Endothelial cell of umbilical vein (primary cell): ENCODE data around the gene ADGRE3. TPM values are rescaled to one million over a fixed set of nuclear protein-coding genes. Genes with fewer than 3 reads are reported as not detected.

Source experiments
- BruUV-seq: library from RNA; stranded (reverse); fragments of 400-500 nt; replicated peaks from 2 replicates; lab custom pipeline; 2021; lab: Mats Ljungman, UMichigan
- CTCF ChIA-PET: fragments of 300-600, 350-600 bp; sonication (Branson Sonifier 250); formaldehyde crosslinking; loops from one replicate; lab custom pipeline; 2021; ENCODE audit warnings: antibody characterized with exemption, inconsistent platforms; lab: Charles Lee
- POLR2A ChIA-PET: fragments of 300-600, 350-600 bp; sonication (Branson Sonifier 250); formaldehyde crosslinking; loops from one replicate; lab custom pipeline; 2021; ENCODE audit warnings: antibody characterized with exemption, inconsistent platforms; lab: Charles Lee
- DNase-seq: peaks from one replicate; pipeline ENCODE4 v3.0.0-alpha.2; 2011; ENCODE audit warnings: low read depth, low spot score
- FAIRE-seq: peaks from 2 replicates; lab custom pipeline; 2011; peaks lifted over from hg19 to GRCh38; lab: Jason Lieb, UNC
- H2AFZ ChIP-seq: 2 replicates; pipeline ENCODE4 v1.6.0; 2012; ENCODE audit warnings: low read depth, low read length, control low read depth, inconsistent platforms
- H3K27ac ChIP-seq: 2 replicates; pipeline ENCODE4 v1.5.1; 2011; ENCODE audit warnings: low read depth, mild to moderate bottlenecking, control low read depth, low read length, moderate library complexity; ENCODE audit not compliant: insufficient read depth
- H3K27me3 ChIP-seq, 2 experiments: 2 replicates each; pipeline versions ENCODE4 v1.6.0 to v1.6.1; 2011; ENCODE audit warnings: low read length in 2 of 2, mixed read lengths in 1 of 2; ENCODE audit not compliant: control insufficient read depth in 2 of 2, insufficient read depth in 2 of 2
- H3K36me3 ChIP-seq, 2 experiments: 2 replicates in 1 of 2; 3 replicates in 1 of 2; pipeline ENCODE4 v1.5.1; 2011; ENCODE audit warnings: low read length in 2 of 2, mild to moderate bottlenecking in 1 of 2, moderate library complexity in 1 of 2; ENCODE audit not compliant: control insufficient read depth in 2 of 2, insufficient read depth in 2 of 2; ENCODE audit errors: extremely low read depth in 1 of 2
- H3K4me1 ChIP-seq: 3 replicates; pipeline ENCODE4 v1.5.1; 2011; ENCODE audit warnings: mild to moderate bottlenecking, low read length; ENCODE audit not compliant: control insufficient read depth, insufficient read depth; ENCODE audit errors: extremely low read depth
- H3K4me2 ChIP-seq: 2 replicates; pipeline ENCODE4 v1.6.1; 2011; ENCODE audit warnings: low read length, control low read depth, mixed read lengths; ENCODE audit not compliant: insufficient read depth
- H3K4me3 ChIP-seq, 3 experiments: fragments of 200-600 bp in 1 of 3; sonication (generic), shearing (Covaris generic) in 1 of 3; replicated peaks in 1 of 3; 2 replicates each; pipeline ENCODE4 v1.5.1; 2011 to 2016; ENCODE audit warnings: control low read depth in 3 of 3, low read length in 3 of 3, mild to moderate bottlenecking in 2 of 3, inconsistent platforms in 1 of 3, low read depth in 1 of 3, moderate library complexity in 1 of 3; ENCODE audit not compliant: insufficient read depth in 1 of 3
- H3K79me2 ChIP-seq: 2 replicates; pipeline ENCODE4 v1.6.0; 2012; ENCODE audit warnings: low read length, inconsistent platforms; ENCODE audit not compliant: control insufficient read depth, insufficient read depth
- H3K9ac ChIP-seq: replicated peaks from 2 replicates; pipeline ENCODE3; 2011; ENCODE audit warnings: low read length, control low read depth; ENCODE audit not compliant: insufficient read depth; ENCODE audit errors: extremely low read depth
- H3K9me1 ChIP-seq: replicated peaks from 3 replicates; pipeline ENCODE4 v1.6.0; 2011; ENCODE audit warnings: mild to moderate bottlenecking, low read length; ENCODE audit not compliant: control insufficient read depth, insufficient read depth; ENCODE audit errors: extremely low read depth
- H3K9me3 ChIP-seq: replicated peaks from 2 replicates; pipeline ENCODE4 v1.5.1; 2012; ENCODE audit warnings: low read length, inconsistent platforms; ENCODE audit not compliant: control insufficient read depth, insufficient read depth
- H4K20me1 ChIP-seq: replicated peaks from 2 replicates; pipeline ENCODE3; 2011; ENCODE audit warnings: mild to moderate bottlenecking, low read length; ENCODE audit not compliant: control insufficient read depth, insufficient read depth; ENCODE audit errors: extremely low read depth
- EZH2 ChIP-seq: IDR thresholded peaks from 2 replicates; pipeline ENCODE4 v1.6.1; 2012; ENCODE audit warnings: borderline replicate concordance, low read depth, mild to moderate bottlenecking, moderate library complexity, low read length, inconsistent platforms; ENCODE audit not compliant: severe bottlenecking
- FOS ChIP-seq: IDR thresholded peaks from 2 replicates; pipeline ENCODE4 v1.6.1; 2011; ENCODE audit warnings: mild to moderate bottlenecking, low read length, moderate library complexity, borderline replicate concordance; ENCODE audit not compliant: insufficient read depth
- GATA2 ChIP-seq: IDR thresholded peaks from 2 replicates; pipeline ENCODE4 v1.7.0; 2011; ENCODE audit warnings: low read depth, mild to moderate bottlenecking, moderate library complexity, mixed read lengths, low read length; ENCODE audit not compliant: insufficient read length, insufficient read depth
- JUN ChIP-seq: IDR thresholded peaks from 2 replicates; pipeline ENCODE4 v1.6.1; 2011; ENCODE audit warnings: borderline replicate concordance, low read depth; ENCODE audit not compliant: insufficient read length, insufficient read depth
- MAX ChIP-seq: IDR thresholded peaks from 2 replicates; pipeline ENCODE4 v1.6.1; 2011; ENCODE audit not compliant: insufficient read depth, insufficient read length
- MYC ChIP-seq: IDR thresholded peaks from one replicate; pipeline ENCODE4 v1.6.1; 2011; ENCODE audit warnings: mild to moderate bottlenecking, low read depth, low read length
- POLR2A ChIP-seq: IDR thresholded peaks from 2 replicates; pipeline ENCODE4 v1.6.1; 2012; ENCODE audit warnings: low read depth, mild to moderate bottlenecking, control low read depth, low read length
- POLR2AphosphoS5 ChIP-seq: IDR thresholded peaks from 2 replicates; pipeline ENCODE4 v1.6.1; 2012; ENCODE audit warnings: low read depth, mild to moderate bottlenecking, control low read depth, low read length, moderate library complexity; ENCODE audit not compliant: insufficient read depth
- dilution Hi-C: fragments of 300-500 bp; cut with MboI; formaldehyde crosslinking; loops from one replicate; pipeline ENCODE4 v1.15.0; 2019; ENCODE audit warnings: low sequenced_read_pairs; ENCODE audit not compliant: extremely low pct_ligation_motif_present
- intact Hi-C: fragments of 100-400 bp; cut with micrococcal nuclease; formaldehyde crosslinking; loops from one replicate; pipeline ENCODE4 v1.10.0; 2022
- polyA plus RNA-seq, 4 experiments: library from polyadenylated mRNA; depleted of rRNA in 3 of 4; stranded (reverse) in 3 of 4; unstranded in 1 of 4; fragments of >200 nt; gene quantifications; 2 replicates each; pipeline versions ENCODE4 v1.2.1 to v1.2.3, GENCODE V29; 2011 to 2012; ENCODE audit warnings: missing spikeins in 1 of 4
- total RNA-seq: library from RNA; stranded (reverse); gene quantifications from 2 replicates; pipeline ENCODE4 v1.2.3, GENCODE V29; 2021
- TF ChIP-seq, protein P1 (sequence below), 2 donors: IDR thresholded peaks; 1 replicate in 1 of 2; 2 replicates in 1 of 2; pipeline ENCODE4 v1.5.1; 2011; ENCODE audit warnings: low read length in 2 of 2, mild to moderate bottlenecking in 2 of 2, moderate library complexity in 2 of 2, control low read depth in 1 of 2, inconsistent platforms in 1 of 2, low read depth in 1 of 2; ENCODE audit not compliant: insufficient read depth in 1 of 2; ENCODE audit errors: extremely low read depth in 1 of 2

ADGRE3 gene
- total and polyA plus RNA-seq, 2 donors (not counting 3 experiments of a cell fraction or from before 2014, with no cell fraction given): not detected

- CTCF ChIA-PET: interaction anchor here (0.6 kb wide), 1 partner anchor 895 kb away, joined by 7 read pairs; no protein-coding TSS in a partner anchor
- H3K9ac ChIP-seq: no peak overlapping the region
- POLR2A ChIA-PET: interaction anchor here (0.6 kb wide), 1 partner anchor 13 kb away, joined by 5 read pairs; no protein-coding TSS in a partner anchor
- H4K20me1 ChIP-seq: no peaks in the 10 kb centered on the region
- no TSS peak for BruUV-seq
- no peak overlapping the region for H2AFZ ChIP-seq
- no peak for TF ChIP-seq JUN
- no peak for TF ChIP-seq EZH2
- no peak for TF ChIP-seq FOS
- TF ChIP-seq MYC: no peak
- TF ChIP-seq, protein P1, sequence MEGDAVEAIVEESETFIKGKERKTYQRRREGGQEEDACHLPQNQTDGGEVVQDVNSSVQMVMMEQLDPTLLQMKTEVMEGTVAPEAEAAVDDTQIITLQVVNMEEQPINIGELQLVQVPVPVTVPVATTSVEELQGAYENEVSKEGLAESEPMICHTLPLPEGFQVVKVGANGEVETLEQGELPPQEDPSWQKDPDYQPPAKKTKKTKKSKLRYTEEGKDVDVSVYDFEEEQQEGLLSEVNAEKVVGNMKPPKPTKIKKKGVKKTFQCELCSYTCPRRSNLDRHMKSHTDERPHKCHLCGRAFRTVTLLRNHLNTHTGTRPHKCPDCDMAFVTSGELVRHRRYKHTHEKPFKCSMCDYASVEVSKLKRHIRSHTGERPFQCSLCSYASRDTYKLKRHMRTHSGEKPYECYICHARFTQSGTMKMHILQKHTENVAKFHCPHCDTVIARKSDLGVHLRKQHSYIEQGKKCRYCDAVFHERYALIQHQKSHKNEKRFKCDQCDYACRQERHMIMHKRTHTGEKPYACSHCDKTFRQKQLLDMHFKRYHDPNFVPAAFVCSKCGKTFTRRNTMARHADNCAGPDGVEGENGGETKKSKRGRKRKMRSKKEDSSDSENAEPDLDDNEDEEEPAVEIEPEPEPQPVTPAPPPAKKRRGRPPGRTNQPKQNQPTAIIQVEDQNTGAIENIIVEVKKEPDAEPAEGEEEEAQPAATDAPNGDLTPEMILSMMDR (IDR thresholded peaks at IDR 0.05; ENCODE audit: extremely low read depth in 1 of 2, insufficient read depth in 1 of 2, low read depth in 1 of 2, low read length in 2 of 2): no peak
- TF ChIP-seq MAX: no peak
- no peak for TF ChIP-seq GATA2
- no peak for TF ChIP-seq POLR2AphosphoS5
- TF ChIP-seq POLR2A: no peak
- H3K27me3 ChIP-seq: no peaks in the 10 kb centered on the region
- intact Hi-C loops (no loop called here), dilution Hi-C loops (no loop called here)
- H3K27ac ChIP-seq: no peak overlapping the region
- H3K4me1 ChIP-seq: no peaks in the 10 kb centered on the region
- FAIRE-seq (no peak), DNase-seq (no peak)
- H3K9me1 ChIP-seq: no peaks in the 10 kb centered on the region
- H3K4me2 ChIP-seq: no peak overlapping the region
- no peaks in the 10 kb centered on the region for H3K36me3 ChIP-seq
- no peaks in the 10 kb centered on the region for H3K9me3 ChIP-seq
- no peak overlapping the region for H3K4me3 ChIP-seq
- H3K79me2 ChIP-seq: no peaks in the 10 kb centered on the region
Measured at GRCh38 chr19:14611051-14611450, 63.6 kb downstream of the ADGRE3 start.
